GM18907 (cell line): Measurements from ENCODE around the gene PRKCD.

Source experiments
- ATAC-seq: cut with Tn5 transposase; IDR thresholded peaks from one replicate; pipeline ENCODE4 v1.9.1; 2021; ENCODE audit warnings: mild to moderate bottlenecking, moderate library complexity; ENCODE audit not compliant: unreplicated experiment

Gene PRKCD

DNA sequence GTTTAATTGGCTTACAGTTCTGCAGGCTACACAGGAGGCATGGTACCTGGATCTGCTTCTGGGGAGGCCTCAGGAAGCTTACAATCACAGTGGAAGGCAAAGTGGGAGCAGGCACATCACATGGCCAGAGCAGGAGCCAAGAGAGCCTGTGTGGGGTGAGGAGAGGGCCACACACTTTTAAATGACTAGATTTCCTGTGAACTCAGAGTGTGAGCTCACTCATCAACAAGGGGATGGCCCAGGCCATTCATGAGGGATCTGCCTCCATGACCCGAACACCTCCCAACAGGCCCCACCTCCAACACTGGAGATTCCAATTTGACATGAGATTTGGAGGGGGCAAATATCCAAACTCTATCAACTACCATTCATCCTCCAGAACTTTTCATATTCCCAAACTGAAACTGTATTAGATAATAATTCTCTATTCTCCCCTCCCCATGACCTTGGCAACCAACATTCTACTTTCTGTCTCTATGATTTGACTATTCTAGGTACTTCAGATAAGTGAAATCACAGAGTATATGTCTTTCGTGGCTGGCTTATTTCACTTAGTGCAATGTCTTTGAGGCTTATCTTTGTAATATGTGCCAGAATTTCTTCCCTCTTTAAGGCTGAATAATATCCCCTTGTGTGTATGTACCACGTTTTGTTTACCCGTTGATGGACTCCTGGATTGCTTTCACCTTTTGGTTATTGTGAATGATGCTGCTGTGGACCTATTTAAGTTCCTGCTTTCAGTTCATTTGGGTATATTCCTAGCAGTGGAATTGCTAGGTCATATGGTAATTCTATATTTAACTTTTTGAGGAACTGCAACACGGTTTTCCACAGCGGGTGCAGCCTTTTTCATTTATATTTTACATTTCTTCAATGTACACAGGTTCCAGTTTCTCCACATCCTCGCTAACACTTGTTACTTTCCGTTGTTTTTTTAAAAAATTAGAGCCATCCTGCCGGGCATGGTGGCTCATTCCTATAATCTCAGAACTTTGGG, 51.0 kb downstream of the PRKCD start:
- ATAC-seq = no peak

GRCh38 chr3:53213276-53213675, 52.3 kb downstream of the PRKCD start:
- ATAC-seq = no peak

DNA sequence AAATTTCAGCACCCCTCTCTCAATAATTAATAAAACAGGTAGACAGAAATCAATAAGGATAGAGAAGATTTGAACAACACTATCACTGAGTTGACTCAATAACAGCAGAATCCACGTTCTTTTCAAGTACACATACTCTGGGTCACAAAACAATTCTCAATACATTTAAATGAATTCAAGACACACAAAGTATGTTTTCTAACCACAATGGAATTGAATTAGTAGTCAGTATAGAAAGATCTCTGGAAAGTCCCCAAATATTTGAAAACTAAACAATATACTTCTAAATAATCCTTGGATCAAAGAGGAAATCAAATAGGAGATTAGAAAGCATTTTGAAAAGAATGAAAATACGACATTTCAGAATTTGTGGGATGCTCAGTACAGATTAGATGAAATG, 54.8 kb downstream of the PRKCD start:
- no peak for ATAC-seq

GRCh38 chr3:53216723-53217122, 55.7 kb downstream of the PRKCD start:
- ATAC-seq = no peak

DNA sequence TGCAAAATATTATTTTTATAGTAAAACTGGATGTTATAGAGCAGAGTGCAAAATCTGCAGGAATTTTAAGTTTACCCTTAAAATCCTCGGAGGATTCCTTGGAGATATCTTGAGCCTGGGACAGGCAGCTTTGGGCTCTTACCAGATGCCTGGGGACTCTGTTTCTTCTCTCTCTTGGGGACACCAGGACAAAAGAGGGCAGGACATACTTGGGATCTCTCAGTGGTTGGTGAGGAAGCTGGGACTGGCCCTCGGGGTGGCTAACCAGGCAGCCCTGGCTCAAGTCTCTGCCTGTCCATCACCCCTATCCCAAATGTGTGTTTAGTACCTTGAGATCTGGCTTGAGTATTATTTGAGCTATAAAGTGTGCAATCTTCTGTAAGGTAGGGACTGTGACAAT, 56.2 kb downstream of the PRKCD start:
- ATAC-seq = no peak

DNA sequence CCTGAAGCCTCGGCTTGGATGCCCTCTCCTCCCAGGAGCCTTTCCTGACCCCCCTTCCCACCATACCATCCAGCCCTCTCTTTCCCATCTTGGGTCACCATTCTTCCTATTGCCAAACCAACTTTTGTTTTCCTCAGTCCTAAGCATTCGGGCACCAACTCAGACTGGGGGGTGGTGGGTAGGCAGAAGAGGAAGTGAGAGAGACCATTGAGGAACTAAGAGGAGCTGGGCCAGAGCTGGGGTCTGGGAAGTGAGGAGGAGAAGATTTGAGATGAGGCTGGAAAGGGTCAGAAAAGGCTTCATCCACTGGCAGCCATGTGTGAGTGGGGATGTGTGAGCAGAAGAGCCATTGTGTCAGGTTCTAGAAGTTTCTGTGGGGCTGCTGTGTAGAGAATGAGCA, 57.1 kb downstream of the PRKCD start:
- ATAC-seq = no peak

DNA sequence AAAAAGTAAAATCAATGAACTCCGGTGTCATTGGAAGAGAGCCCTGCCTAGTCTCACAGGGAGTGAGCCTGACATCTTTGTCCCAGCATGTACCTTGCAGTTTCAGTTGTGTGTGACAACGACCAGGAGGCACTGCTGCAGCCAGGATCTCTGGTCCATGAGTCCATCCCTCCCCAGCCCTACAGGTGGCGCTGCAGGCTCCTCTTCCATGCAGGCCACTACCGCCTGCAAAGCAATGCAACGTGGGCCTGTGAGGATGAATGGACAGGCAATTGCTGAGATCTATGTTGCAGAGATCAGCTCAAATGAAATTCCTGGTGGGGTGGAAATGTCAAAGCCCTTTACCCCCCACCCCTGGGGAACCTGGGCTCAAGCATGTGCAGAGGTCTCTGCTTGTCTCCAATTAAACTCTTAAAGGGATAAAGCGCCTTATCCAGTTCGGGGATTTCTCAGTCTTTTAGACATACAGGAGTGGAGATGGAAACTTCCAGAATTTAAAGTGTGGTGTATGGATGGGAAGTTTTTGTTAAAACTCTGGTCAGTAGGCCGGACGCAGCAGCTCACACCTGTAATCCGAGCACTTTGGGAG, 59.0 kb downstream of the PRKCD start:
- ATAC-seq = no peak

DNA sequence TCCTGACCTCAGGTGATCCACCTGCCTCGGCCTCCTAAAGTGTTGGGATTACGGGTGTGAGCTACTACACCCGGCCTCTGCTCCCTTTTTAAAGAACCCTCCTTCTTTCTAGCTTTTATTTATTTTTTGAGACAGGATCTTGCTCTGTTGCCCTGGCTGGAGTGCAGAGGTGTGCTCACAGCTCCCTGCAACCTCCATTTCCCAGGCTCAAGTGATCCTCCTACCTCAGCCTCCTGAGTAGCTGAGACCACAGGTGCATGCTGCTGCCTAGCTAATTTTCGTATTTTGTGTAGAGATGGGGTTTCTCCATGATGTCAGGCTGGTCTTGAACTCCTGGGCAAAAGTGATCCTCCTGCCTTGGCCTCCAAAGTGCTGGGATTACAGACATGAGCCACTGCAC, 60.3 kb downstream of the PRKCD start:
- ATAC-seq = no peak

- no peak for ATAC-seq
Observed at GRCh38 chr3:53221827-53222182, 60.8 kb downstream of the PRKCD start.

DNA sequence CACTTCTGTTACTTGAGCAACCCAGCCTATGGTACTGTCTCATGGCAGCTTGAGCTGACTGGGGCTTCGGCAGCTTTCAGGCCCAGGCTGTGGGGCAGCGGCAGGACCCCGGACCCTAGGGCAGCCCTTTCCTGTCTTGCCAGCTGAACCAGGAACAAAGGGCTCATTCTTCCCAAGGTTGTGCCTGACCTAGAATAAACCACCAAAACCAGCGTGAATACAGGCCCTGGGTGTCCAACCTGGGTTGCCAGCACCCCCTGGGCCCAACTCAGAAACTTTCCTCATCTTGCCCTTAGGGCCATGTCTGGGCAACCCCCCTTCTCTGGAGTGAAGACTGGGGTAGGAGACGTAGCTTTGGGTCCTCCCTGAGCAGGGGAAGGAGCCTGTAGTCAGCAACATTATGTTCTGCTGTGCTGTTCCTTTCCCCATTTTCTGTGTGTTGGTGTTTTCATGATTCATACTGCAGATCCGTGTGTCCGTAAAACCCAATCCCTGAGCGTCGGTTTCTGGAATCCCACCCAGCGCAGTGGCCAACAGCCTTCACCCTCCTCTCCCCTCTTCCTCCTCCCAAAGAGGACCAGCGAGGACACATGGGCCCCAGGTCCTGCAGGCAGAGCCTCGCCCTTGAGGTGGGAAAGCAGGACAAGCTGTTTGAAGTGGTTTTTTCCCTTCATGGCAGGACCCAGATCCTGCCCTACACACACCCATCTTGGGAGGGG, 61.3 kb downstream of the PRKCD start:
- no peak for ATAC-seq

- no peak for ATAC-seq
Observed at GRCh38 chr3:53223025-53223424, 62.0 kb downstream of the PRKCD start.

GRCh38 chr3:53223541-53223966, 62.5 kb downstream of the PRKCD start:
- no peak for ATAC-seq

GRCh38 chr3:53224026-53224425, 63.0 kb downstream of the PRKCD start:
- ATAC-seq = no peak

GRCh38 chr3:53224536-53224935, 63.5 kb downstream of the PRKCD start:
- no peak for ATAC-seq

DNA sequence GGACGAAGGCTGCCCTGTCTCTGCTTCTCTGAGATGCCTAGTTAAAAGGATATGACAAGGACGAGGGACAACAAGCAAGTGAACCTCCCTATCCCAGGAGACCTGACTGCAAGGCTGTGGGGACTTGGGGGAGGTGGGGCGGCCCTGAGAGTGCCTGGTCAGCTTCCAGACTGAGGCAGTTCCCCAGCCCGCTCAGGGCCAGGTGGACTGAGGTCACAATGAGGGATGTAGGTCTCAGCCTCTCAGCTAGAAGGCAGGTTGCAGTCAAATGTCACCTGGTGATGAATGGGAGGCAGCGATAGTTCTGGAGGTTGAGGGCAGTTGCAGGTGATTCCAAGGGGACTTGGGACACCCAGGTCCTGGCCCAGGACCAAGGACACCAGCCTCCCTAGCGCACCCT, 64.2 kb downstream of the PRKCD start:
- no peak for ATAC-seq

GRCh38 chr3:53225651-53226050, 64.6 kb downstream of the PRKCD start:
- no peak for ATAC-seq

GRCh38 chr3:53226142-53226840, 65.3 kb downstream of the PRKCD start:
- no peak for ATAC-seq

DNA sequence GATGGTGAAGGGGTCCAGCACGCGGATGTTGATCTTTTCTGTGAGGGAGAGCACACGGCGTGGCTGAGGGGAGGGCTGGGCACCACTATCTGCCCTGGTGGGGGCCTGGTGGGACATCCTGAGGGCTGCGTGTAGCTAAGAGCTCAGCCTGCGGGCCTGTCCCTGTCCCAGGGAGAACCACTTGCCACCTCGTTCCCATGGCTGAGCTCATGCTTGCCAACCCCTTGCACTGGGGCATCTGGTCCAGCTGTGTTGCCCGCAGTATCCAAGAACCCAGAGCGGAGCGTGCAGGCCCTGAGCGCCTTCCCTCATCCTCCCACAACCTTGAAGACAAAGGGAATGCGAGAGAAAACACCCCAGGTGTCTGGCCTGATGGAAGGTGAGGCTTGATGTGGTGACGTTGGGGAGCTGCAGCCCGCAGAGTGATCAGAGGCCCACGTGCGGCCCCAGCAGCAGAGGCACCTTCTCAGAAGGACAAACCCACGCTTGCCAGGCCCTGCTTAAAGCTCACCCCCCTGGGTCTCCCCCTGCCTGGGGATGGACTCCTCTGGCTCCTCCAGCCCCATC, 65.9 kb downstream of the PRKCD start:
- ATAC-seq = no peak

DNA sequence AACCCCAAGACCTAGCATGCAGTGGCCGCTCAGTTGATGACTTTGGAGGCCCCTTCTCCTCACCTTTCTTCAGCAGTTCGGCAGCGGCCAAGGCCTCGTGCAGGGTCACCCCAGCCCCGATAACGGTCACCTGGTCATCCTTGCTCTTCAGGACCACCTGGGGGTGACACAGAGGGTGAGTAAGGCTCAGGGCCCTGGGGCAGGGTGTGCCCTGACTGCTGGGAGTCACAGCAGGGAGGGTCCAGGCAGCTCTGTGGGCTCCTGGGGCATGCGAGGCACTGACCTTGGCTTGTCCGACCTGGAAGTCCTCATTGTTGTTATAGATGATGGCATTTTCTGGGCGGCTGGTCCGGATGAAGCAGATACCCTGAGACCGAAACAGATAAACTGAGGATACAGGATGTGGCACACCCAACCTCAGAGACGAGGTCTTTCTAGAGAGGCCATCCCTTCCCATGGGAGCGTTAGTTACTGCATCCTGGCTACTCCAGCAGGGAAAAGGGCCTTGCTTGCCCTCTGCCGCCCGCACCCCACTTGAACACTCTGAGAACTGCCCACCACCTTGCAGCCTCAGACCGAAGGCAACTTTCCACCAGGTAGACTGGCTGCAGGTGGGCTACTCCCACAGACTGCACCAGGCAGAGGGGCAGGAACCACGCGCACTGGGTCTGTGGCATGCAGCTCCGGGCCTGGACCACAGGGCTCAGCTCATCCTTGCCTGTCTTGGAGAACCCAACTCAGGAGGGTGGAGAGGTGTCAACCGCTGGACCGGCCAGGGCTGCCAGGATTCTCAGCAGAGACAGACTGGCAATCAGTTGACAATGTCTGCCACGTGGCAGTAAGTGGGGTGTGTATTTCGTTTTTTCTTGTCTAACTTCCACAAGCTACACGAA, 67.2 kb downstream of the PRKCD start:
- no peak for ATAC-seq

GRCh38 chr3:53229171-53229570, 68.2 kb downstream of the PRKCD start:
- ATAC-seq = no peak
